K562 (cell line): ENCODE data around the gene DEGS1.

Experiments
- KDM1A ChIP-seq, 2 experiments: fragments of 450-650 bp; IDR thresholded peaks; 2 replicates each; pipeline ENCODE4 v1.6.1; 2016; ENCODE audit warnings: mild to moderate bottlenecking in 2 of 2
- MAFF ChIP-seq: IDR thresholded peaks from 2 replicates; pipeline ENCODE4 v1.6.1; 2012; ENCODE audit warnings: low read length, improper control_type of control experiment
- POLR2AphosphoS2 ChIP-seq: IDR thresholded peaks from 2 replicates; pipeline ENCODE4 v1.6.1; 2012; ENCODE audit warnings: low read length, improper control_type of control experiment
- TF ChIP-seq, protein P1 (sequence below): fragments of 250-450 bp; sonication (Bioruptor Pico); IDR thresholded peaks from 2 replicates; pipeline ENCODE4 v1.5.0; 2021; ENCODE audit warnings: mild to moderate bottlenecking, moderate library complexity
- TF ChIP-seq, protein P2 (sequence below), 3 experiments: IDR thresholded peaks in 2 of 3; conservative IDR thresholded peaks in 1 of 3; 2 replicates each; pipeline ENCODE4 v1.5.1; 2011 to 2012; ENCODE audit warnings: low read length in 3 of 3, mild to moderate bottlenecking in 3 of 3, control low read depth in 2 of 3, improper control_type of control experiment in 1 of 3, inconsistent platforms in 1 of 3, low read depth in 1 of 3, mixed read lengths in 1 of 3, moderate library complexity in 1 of 3; ENCODE audit not compliant: insufficient read depth in 2 of 3

DNA sequence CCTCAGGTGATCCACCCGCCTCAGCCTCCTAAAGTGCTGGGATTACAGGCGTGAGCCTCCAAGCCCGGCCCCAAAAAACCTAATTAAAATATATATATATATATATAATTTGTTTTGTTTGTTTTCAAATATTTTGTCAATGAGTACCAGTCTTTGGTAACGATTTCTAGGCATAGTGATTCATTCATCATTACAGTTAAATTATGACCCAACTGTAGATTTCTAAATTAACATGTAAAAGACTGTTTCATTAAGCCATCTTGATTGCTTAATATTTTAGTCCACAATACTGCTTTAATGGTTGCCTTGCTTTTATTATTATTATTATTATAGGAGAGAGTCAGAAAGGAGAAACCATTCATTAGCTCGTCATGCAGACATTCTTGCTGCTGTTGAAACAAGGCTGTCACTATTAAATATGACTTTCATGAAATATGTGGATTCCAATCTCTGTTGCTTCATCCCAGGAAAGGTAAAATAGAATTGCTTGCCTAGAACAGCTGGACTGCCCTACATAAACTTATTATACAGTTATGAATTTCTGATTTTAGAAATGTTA, 49.2 kb upstream of the DEGS1 start:
- TF ChIP-seq, protein P1, sequence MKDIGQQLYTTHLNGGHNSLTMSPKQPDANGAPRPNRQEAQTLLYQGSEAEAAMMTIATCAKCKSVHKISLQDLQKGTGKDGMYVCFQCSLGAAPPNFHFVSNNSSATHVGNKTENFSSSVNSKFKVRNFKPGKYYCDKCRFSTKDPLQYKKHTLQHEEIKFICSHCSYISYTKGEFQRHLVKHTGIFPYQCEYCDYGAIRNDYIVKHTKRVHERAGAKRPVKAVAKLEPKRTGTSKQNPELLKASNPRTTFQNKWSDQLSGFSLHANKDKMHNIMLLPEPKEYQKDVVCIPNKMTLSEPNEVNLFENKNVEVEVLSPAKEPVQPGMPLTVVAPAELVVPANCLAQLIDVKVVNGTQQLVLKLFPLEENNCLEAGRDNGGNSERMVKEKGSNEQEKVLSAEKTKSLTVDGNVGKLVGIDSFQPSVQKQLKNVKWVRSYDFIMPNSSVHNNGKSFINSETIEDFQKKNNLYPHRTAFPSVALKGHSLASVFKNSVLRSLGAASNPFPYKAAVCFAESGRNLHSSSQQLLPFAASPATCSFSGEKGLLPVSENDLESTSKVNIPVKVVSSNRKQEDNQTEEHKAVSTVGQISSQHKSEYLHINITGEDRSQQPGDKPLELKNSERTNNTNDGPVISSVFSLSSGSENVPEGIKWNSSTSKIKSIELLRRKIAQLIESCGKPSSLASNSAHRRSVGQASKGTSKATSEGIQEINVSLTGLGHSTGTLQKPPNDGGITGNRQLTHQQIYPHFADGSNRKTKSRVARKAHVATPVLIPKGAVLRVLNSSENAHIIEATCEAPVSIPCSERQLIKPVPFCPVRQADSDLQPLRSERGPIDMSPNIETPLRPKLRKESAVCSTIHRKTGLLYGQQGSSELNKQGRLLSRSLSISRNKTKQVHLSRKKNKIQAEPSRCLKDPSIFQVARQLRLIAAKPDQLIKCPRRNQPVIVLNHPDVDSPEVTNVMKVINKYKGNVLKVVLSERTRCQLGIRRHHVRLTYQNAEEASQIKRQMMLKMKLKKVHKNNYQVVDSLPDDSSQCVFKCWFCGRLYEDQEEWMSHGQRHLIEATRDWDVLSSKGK (CRISPR knock-in tag): no peak
- TF ChIP-seq KDM1A (IDR thresholded peaks at IDR 0.05) (no peak), MAFF (no peak), POLR2AphosphoS2 (no peak)
- TF ChIP-seq, protein P2, sequence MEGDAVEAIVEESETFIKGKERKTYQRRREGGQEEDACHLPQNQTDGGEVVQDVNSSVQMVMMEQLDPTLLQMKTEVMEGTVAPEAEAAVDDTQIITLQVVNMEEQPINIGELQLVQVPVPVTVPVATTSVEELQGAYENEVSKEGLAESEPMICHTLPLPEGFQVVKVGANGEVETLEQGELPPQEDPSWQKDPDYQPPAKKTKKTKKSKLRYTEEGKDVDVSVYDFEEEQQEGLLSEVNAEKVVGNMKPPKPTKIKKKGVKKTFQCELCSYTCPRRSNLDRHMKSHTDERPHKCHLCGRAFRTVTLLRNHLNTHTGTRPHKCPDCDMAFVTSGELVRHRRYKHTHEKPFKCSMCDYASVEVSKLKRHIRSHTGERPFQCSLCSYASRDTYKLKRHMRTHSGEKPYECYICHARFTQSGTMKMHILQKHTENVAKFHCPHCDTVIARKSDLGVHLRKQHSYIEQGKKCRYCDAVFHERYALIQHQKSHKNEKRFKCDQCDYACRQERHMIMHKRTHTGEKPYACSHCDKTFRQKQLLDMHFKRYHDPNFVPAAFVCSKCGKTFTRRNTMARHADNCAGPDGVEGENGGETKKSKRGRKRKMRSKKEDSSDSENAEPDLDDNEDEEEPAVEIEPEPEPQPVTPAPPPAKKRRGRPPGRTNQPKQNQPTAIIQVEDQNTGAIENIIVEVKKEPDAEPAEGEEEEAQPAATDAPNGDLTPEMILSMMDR (IDR thresholded peaks at IDR 0.05 in 2 of 3, conservative IDR thresholded peaks at IDR 0.05 in 1 of 3; ENCODE audit: insufficient read depth in 2 of 3, low read depth in 1 of 3, low read length in 3 of 3): no peak
